HCT116 (cell line): ENCODE results near the gene GNPTAB.
"Not testable (repeated sequence)": the region's sequence is repeated elsewhere in the genome, so short reads cannot be mapped to it uniquely, and the experiment has no call there.

Experiments used
- POLR2AphosphoS5 ChIP-seq: IDR thresholded peaks from 2 replicates; pipeline ENCODE4 v1.6.1; 2011; ENCODE audit warnings: mild to moderate bottlenecking, low read depth, low read length, moderate library complexity
- TCF7L2 ChIP-seq: IDR thresholded peaks from 2 replicates; pipeline ENCODE4 v1.7.0; 2011; ENCODE audit warnings: borderline replicate concordance, inconsistent platforms; ENCODE audit not compliant: insufficient read depth, insufficient read length; ENCODE audit errors: extremely low read depth
- YY1 ChIP-seq: IDR thresholded peaks from 2 replicates; pipeline ENCODE4 v1.6.1; 2011; ENCODE audit warnings: low read length, low read depth, moderate library complexity, mild to moderate bottlenecking; ENCODE audit not compliant: insufficient replicate concordance; ENCODE audit errors: extremely low read depth
- ZNF274 ChIP-seq: fragments of 200-500 bp; sonication (Bioruptor generic); IDR thresholded peaks from 2 replicates; pipeline ENCODE4 v1.6.1; 2014; ENCODE audit warnings: mild to moderate bottlenecking, low read depth, low read length, inconsistent platforms
- TF ChIP-seq, protein P1 (sequence below), 3 experiments: fragments of 200-600 bp in 1 of 3; sonication (generic) in 1 of 3; IDR thresholded peaks in 2 of 3; conservative IDR thresholded peaks in 1 of 3; 2 replicates each; pipeline ENCODE4 v1.5.1; 2012 to 2017; ENCODE audit warnings: low read depth in 2 of 3, low read length in 2 of 3, antibody characterized with exemption in 1 of 3, borderline replicate concordance in 1 of 3, control low read depth in 1 of 3, mild to moderate bottlenecking in 1 of 3, mixed read lengths in 1 of 3, mixed run types in 1 of 3, moderate library complexity in 1 of 3; ENCODE audit not compliant: insufficient read depth in 1 of 3

- TF ChIP-seq, protein P1, sequence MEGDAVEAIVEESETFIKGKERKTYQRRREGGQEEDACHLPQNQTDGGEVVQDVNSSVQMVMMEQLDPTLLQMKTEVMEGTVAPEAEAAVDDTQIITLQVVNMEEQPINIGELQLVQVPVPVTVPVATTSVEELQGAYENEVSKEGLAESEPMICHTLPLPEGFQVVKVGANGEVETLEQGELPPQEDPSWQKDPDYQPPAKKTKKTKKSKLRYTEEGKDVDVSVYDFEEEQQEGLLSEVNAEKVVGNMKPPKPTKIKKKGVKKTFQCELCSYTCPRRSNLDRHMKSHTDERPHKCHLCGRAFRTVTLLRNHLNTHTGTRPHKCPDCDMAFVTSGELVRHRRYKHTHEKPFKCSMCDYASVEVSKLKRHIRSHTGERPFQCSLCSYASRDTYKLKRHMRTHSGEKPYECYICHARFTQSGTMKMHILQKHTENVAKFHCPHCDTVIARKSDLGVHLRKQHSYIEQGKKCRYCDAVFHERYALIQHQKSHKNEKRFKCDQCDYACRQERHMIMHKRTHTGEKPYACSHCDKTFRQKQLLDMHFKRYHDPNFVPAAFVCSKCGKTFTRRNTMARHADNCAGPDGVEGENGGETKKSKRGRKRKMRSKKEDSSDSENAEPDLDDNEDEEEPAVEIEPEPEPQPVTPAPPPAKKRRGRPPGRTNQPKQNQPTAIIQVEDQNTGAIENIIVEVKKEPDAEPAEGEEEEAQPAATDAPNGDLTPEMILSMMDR (IDR thresholded peaks at IDR 0.05 in 2 of 3, conservative IDR thresholded peaks at IDR 0.05 in 1 of 3; ENCODE audit: borderline replicate concordance in 1 of 3, insufficient read depth in 1 of 3, low read depth in 2 of 3, low read length in 2 of 3) = not testable (repeated sequence)
- not testable (repeated sequence) for TF ChIP-seq TCF7L2, POLR2AphosphoS5, YY1, ZNF274
Measured at GRCh38 chr12:101812716-101813115, 18.0 kb downstream of the GNPTAB start.
